HUES64 (cell line): Measurements from ENCODE around the gene SUPV3L1. TPM values are rescaled to one million over a fixed set of nuclear protein-coding genes. Genes with fewer than 3 reads are reported as not detected.
"Not testable (repeated sequence)": the region's sequence is repeated elsewhere in the genome, so short reads cannot be mapped to it uniquely, and the experiment has no call there.

Experiments used
- H3K27ac ChIP-seq: 2 replicates; pipeline ENCODE4 v1.7.0; 2013; ENCODE audit warnings: low read depth, low read length, inconsistent platforms
- H3K27me3 ChIP-seq: 2 replicates; pipeline ENCODE4 v1.6.1; 2013; ENCODE audit warnings: mild to moderate bottlenecking, low read length; ENCODE audit not compliant: insufficient read depth
- H3K36me3 ChIP-seq: 2 replicates; pipeline ENCODE4 v1.6.1; 2013; ENCODE audit warnings: mild to moderate bottlenecking, low read length; ENCODE audit not compliant: insufficient read depth
- H3K4me1 ChIP-seq: 2 replicates; pipeline ENCODE4 v1.6.1; 2013; ENCODE audit warnings: mild to moderate bottlenecking, low read length, moderate library complexity; ENCODE audit not compliant: insufficient read depth
- H3K4me3 ChIP-seq: 2 replicates; pipeline ENCODE4 v1.5.1; 2013; ENCODE audit warnings: mild to moderate bottlenecking, low read length, moderate library complexity
- H3K9ac ChIP-seq: 2 replicates; pipeline ENCODE4 v1.6.1; 2013; ENCODE audit warnings: mild to moderate bottlenecking, low read depth, low read length
- H3K9me3 ChIP-seq: 2 replicates; pipeline ENCODE4 v1.6.1; 2013; ENCODE audit warnings: low read depth, low read length; ENCODE audit not compliant: insufficient read depth
- WGBS: fragments of 150-250, 120-280 bp; methylation state at CpG from one replicate; pipeline ENCODE4 v1.1.7; 2013; ENCODE audit warnings: missing lambda C conversion rate; 5-methylcytosine and 5-hydroxymethylcytosine counted together
- polyA plus RNA-seq, 2 experiments: library from polyadenylated mRNA; stranded (reverse); fragments of 50-300 nt; gene quantifications; one replicate each; pipeline ENCODE4 v1.2.3, GENCODE V29; 2013

The SUPV3L1 gene
- 39.1 TPM for polyA plus RNA-seq (2013, experiment 1 of 2)
- 34.7 TPM for polyA plus RNA-seq (2013, experiment 2 of 2)

GRCh38 chr10:69179743-69180524, at the start of gene SUPV3L1:
TSS of gene SUPV3L1 (plus strand) at chr10:69180234. CDS start at chr10:69180292, 58 bp downstream.
- WGBS = under 1% methylated on average over 44 of the region's 44 CpGs
- Histone ChIP-seq H3K4me3 (peak within 1 kb of the TSS; percentile 92), H3K9me3 (no peaks in the 10 kb centered on the region), H3K27me3 (no peaks in the 10 kb centered on the region), H3K9ac (peak within 1 kb of the TSS; percentile 94), H3K4me1 (peaks cover 6% of the 10 kb centered on the region), H3K27ac (peak within 1 kb of the TSS; percentile 96), H3K36me3 (peaks cover 9% of the 10 kb centered on the region)

GRCh38 chr10:69130251-69130650, 49.8 kb upstream of the SUPV3L1 start:
- peaks cover 27% of the 10 kb centered on the region for H3K36me3 ChIP-seq
- no peak overlapping the region for H3K27ac ChIP-seq
- WGBS = 93% methylated on average over 2 of the region's 2 CpGs
- no peak overlapping the region for H3K9ac ChIP-seq
- no peak overlapping the region for H3K4me3 ChIP-seq
- H3K4me1 ChIP-seq = peaks cover 5% of the 10 kb centered on the region; the same call in 1 of the 2 replicates
- H3K27me3 ChIP-seq = no peaks in the 10 kb centered on the region
- no peaks in the 10 kb centered on the region for H3K9me3 ChIP-seq

DNA sequence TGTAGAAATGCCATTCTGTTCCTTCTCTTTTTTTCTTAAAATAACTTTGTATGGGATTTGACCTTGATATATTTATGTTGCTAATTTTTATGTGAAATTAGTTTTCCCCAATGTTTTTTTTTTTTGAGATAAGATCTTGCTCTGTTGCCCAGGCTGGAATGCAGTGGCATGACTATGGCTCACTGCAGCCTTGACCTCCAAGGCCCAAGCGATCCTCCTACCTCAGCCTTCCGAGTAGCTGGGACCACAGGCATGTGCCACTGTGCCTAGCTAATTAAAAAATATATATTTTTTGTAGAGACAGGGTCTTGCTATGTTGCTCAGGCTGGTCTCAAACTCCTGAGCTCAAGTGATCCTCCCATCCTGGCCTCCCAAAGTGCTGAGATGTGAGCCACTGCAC, 40.1 kb upstream of the SUPV3L1 start:
- no peaks in the 10 kb centered on the region for H3K27me3 ChIP-seq
- no peak overlapping the region for H3K27ac ChIP-seq
- H3K9me3 ChIP-seq = no peaks in the 10 kb centered on the region
- H3K4me1 ChIP-seq = no peaks in the 10 kb centered on the region
- no peak overlapping the region for H3K9ac ChIP-seq
- no peak overlapping the region for H3K4me3 ChIP-seq
- peaks cover 21% of the 10 kb centered on the region for H3K36me3 ChIP-seq
- WGBS = 98% methylated on average over 2 of the region's 2 CpGs

DNA sequence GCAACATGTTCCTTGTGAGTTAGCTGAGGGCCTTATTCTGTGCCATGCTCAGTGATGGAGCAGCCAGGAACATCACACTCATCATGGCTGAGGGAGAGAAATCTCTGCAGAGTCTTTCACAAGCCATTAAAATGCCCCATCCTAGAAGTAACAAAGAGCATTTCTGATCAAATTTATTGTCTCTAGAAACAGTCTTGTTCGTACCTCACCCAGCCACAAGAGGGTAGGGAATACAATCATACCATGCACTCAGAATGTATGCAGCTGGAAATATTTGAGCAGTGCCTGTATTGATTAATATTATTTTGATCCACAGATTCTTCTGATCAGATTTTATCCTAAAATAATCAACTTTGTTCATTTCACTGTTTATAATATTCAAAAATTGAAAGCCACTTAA, 38.7 kb upstream of the SUPV3L1 start:
- 100% methylated on average over 1 of the region's 1 CpG for WGBS

DNA sequence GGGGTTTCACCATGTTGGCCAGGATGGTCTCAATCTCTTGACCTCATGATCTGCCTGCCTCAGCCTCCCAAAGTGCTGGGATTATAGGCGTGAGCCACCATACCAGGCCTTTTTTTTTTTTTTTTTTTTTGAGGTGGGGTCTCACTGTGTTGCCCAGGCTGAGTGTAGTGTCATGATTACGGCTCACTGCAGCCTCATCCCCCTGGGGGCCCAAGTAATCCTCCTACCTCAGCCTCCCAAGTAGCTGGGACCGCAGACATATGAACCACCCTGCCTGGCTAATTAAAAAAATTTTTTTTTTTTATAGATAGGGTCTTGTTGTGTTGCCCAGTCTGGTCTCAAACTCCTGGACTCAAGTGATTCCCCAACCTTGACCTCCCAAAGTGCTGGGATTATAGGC, 38.0 kb upstream of the SUPV3L1 start:
- H3K9ac ChIP-seq, H3K4me3 ChIP-seq, H3K27ac ChIP-seq, H3K9me3 ChIP-seq, H3K27me3 ChIP-seq, H3K4me1 ChIP-seq, H3K36me3 ChIP-seq: not testable (repeated sequence)
- 100% methylated on average over 1 of the region's 3 CpGs for WGBS

More for the DNA sequence above, 38.7 kb upstream of the SUPV3L1 start:
- Histone ChIP-seq H3K9me3 (no peaks in the 10 kb centered on the region), H3K27ac (no peak overlapping the region), H3K4me1 (no peaks in the 10 kb centered on the region), H3K27me3 (no peaks in the 10 kb centered on the region), H3K4me3 (no peak overlapping the region), H3K9ac (no peak overlapping the region), H3K36me3 (peaks cover 11% of the 10 kb centered on the region)

- no peaks in the 10 kb centered on the region for H3K4me1 ChIP-seq
- H3K4me3 ChIP-seq = no peak overlapping the region
- no peaks in the 10 kb centered on the region for H3K27me3 ChIP-seq
- H3K9ac ChIP-seq = no peak overlapping the region
- no peaks in the 10 kb centered on the region for H3K36me3 ChIP-seq
- WGBS = 60% methylated on average over 3 of the region's 3 CpGs
- H3K9me3 ChIP-seq = no peaks in the 10 kb centered on the region
- no peak overlapping the region for H3K27ac ChIP-seq
Observed at GRCh38 chr10:69142983-69143382, 37.1 kb upstream of the SUPV3L1 start.

GRCh38 chr10:69145329-69145728, 34.7 kb upstream of the SUPV3L1 start:
- H3K9me3 ChIP-seq = no peaks in the 10 kb centered on the region
- H3K36me3 ChIP-seq = no peaks in the 10 kb centered on the region
- no peak overlapping the region for H3K4me3 ChIP-seq
- no peak overlapping the region for H3K9ac ChIP-seq
- no peak overlapping the region for H3K27ac ChIP-seq
- H3K27me3 ChIP-seq = no peaks in the 10 kb centered on the region
- WGBS = 83% methylated on average over 1 of the region's 1 CpG
- no peaks in the 10 kb centered on the region for H3K4me1 ChIP-seq

DNA sequence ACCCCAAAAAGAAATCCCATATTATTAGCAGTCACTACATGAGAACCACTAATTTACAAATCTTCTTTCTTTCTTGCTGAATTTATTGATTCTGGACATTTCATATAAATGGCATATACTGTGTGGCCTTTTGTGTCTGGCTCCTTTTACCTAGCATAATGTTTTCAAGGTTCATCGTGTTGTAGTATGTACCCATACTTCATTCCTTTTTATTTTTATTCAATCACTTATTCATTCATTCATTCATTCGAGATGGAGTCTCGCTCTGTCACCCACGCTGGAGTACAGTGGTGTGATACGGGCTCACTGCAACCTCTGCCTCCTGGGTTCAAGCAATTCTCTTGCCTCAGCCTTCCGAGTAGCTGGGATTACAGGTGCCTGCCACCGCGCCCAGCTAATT, 34.2 kb upstream of the SUPV3L1 start:
- no peak overlapping the region for H3K4me3 ChIP-seq
- 96% methylated on average over 8 of the region's 8 CpGs for WGBS
- no peaks in the 10 kb centered on the region for H3K9me3 ChIP-seq
- H3K9ac ChIP-seq = no peak overlapping the region
- H3K27me3 ChIP-seq = no peaks in the 10 kb centered on the region
- H3K36me3 ChIP-seq = no peaks in the 10 kb centered on the region
- H3K27ac ChIP-seq = no peak overlapping the region
- no peaks in the 10 kb centered on the region for H3K4me1 ChIP-seq

GRCh38 chr10:69146759-69147158, 33.3 kb upstream of the SUPV3L1 start:
- Histone ChIP-seq H3K36me3 (no peaks in the 10 kb centered on the region), H3K9ac (no peak overlapping the region), H3K4me1 (no peaks in the 10 kb centered on the region), H3K27me3 (no peaks in the 10 kb centered on the region), H3K27ac (no peak overlapping the region), H3K9me3 (no peaks in the 10 kb centered on the region), H3K4me3 (no peak overlapping the region)
- WGBS = 93% methylated on average over 2 of the region's 2 CpGs

GRCh38 chr10:69151984-69152383, 28.1 kb upstream of the SUPV3L1 start:
- 100% methylated on average over 3 of the region's 3 CpGs for WGBS
- Histone ChIP-seq H3K9ac (no peak overlapping the region), H3K27me3 (no peaks in the 10 kb centered on the region), H3K9me3 (no peaks in the 10 kb centered on the region), H3K36me3 (0 out of 2 replicates have a peak, but pooled peaks cover 2% of the 10 kb centered on the region), H3K4me3 (no peak overlapping the region), H3K4me1 (no peaks in the 10 kb centered on the region; the same call in 1 of the 2 replicates), H3K27ac (no peak overlapping the region)

GRCh38 chr10:69153227-69153626, 26.8 kb upstream of the SUPV3L1 start:
- Histone ChIP-seq H3K4me1 (no peaks in the 10 kb centered on the region; the same call in 1 of the 2 replicates), H3K36me3 (peaks cover 11% of the 10 kb centered on the region), H3K27ac (no peak overlapping the region), H3K27me3 (no peaks in the 10 kb centered on the region), H3K9ac (no peak overlapping the region), H3K9me3 (no peaks in the 10 kb centered on the region), H3K4me3 (no peak overlapping the region)
- 90% methylated on average over 6 of the region's 6 CpGs for WGBS
